Choroid plexus epithelial cell (primary cell): ENCODE data around the gene FAXDC2.
A peak's percentile ranks its signal among the peaks of the same experiment; 100 is the strongest.

Experiments
- DNase-seq: peaks from one replicate; pipeline ENCODE4 v3.0.0-alpha.2; 2010; ENCODE audit warnings: low read depth
- H3K4me3 ChIP-seq: 2 replicates; pipeline ENCODE4 v1.5.1; 2011; ENCODE audit warnings: low read depth, mild to moderate bottlenecking, control low read depth, low read length, moderate library complexity
- CTCF ChIP-seq: conservative IDR thresholded peaks from 2 replicates; pipeline ENCODE4 v1.5.1; 2011; ENCODE audit warnings: low read depth, mild to moderate bottlenecking, control low read depth, inconsistent platforms, low read length, moderate library complexity

Gene FAXDC2

GRCh38 chr5:154786414-154786813, 64.0 kb downstream of the FAXDC2 start:
- no peak for TF ChIP-seq CTCF
- DNase-seq: peak; percentile 50
- H3K4me3 ChIP-seq: no peak overlapping the region

- H3K4me3 ChIP-seq: no peak overlapping the region
- no peak for DNase-seq
- no peak for TF ChIP-seq CTCF
Measured at GRCh38 chr5:154784856-154785255, 65.5 kb downstream of the FAXDC2 start.

- H3K4me3 ChIP-seq: no peak overlapping the region
- no peak for TF ChIP-seq CTCF
- DNase-seq: peak; percentile 37
Measured at GRCh38 chr5:154783774-154784460, 66.5 kb downstream of the FAXDC2 start.

GRCh38 chr5:154782812-154783592, 67.4 kb downstream of the FAXDC2 start:
- no peak for DNase-seq
- TF ChIP-seq CTCF: no peak
- no peak overlapping the region for H3K4me3 ChIP-seq

- no peak for TF ChIP-seq CTCF
- H3K4me3 ChIP-seq: no peak overlapping the region
- DNase-seq: no peak
Measured at GRCh38 chr5:154782326-154782725, 68.1 kb downstream of the FAXDC2 start.

- no peak for TF ChIP-seq CTCF
- no peak for DNase-seq
- H3K4me3 ChIP-seq: no peak overlapping the region
Measured at GRCh38 chr5:154780128-154780527, 70.3 kb downstream of the FAXDC2 start.
